ENCODE measurements around the gene NCOR2. TPM values are rescaled to one million over a fixed set of nuclear protein-coding genes. Genes with fewer than 3 reads are reported as not detected.

NCOR2 gene
- total RNA-seq, 1 experiment from 2014 or later, result 153 TPM

- DNase-seq (ENCODE audit: low read depth, low spot score) (no peak), ATAC-seq (no peak)
- Histone ChIP-seq H3K4me2 (ENCODE audit: low read length) (no peak overlapping the region), H3K9me3 (ENCODE audit: control insufficient read depth in 1 of 2, insufficient read depth in 1 of 2, low read depth in 1 of 2, low read length in 2 of 2) (no peaks in the 10 kb centered on the region), H3K9me2 (ENCODE audit: insufficient read depth) (no peaks in the 10 kb centered on the region), H3K4me1 (ENCODE audit: control insufficient read depth in 1 of 2, insufficient read depth in 2 of 2, low read length in 2 of 2) (peaks cover 16 to 47% of the 10 kb centered on the region in 2 experiments), H3K36me3 (ENCODE audit: control insufficient read depth in 1 of 2, insufficient read depth in 2 of 2, low read length in 2 of 2) (0 out of 4 replicates have a peak, but pooled peaks cover 0 to 3% of the 10 kb centered on the region in 2 experiments), H3K27ac (ENCODE audit: low read depth, low read length) (no peak overlapping the region), H3K4me3 (replicated peaks in 1 of 2; ENCODE audit: low read depth in 1 of 2, low read length in 2 of 2) (no peak overlapping the region), H3K9ac (ENCODE audit: low read length) (no peak overlapping the region), H3K79me2 (ENCODE audit: insufficient read depth, low read length) (peaks cover 82% of the 10 kb centered on the region), H2AFZ (ENCODE audit: low read depth, low read length, poor library complexity, severe bottlenecking) (no peak overlapping the region), H4K20me1 (ENCODE audit: insufficient read depth) (no peaks in the 10 kb centered on the region), H3K27me3 (ENCODE audit: insufficient read depth, low read length) (no peaks in the 10 kb centered on the region)
- TF ChIP-seq SIN3A (IDR thresholded peaks at IDR 0.05; ENCODE audit: low read depth), result no peak
- no peak for TF ChIP-seq CTCF (IDR thresholded peaks at IDR 0.05 in 2 of 3, conservative IDR thresholded peaks at IDR 0.05 in 1 of 3; ENCODE audit: borderline replicate concordance in 1 of 3, insufficient read depth in 1 of 3, low read depth in 2 of 3, low read length in 2 of 3)
- no peak for TF ChIP-seq POLR2A (IDR thresholded peaks at IDR 0.05; ENCODE audit: borderline replicate concordance, extremely low read depth, insufficient read depth, insufficient read length)
- no peak for TF ChIP-seq POLR2AphosphoS5 (IDR thresholded peaks at IDR 0.05; ENCODE audit: low read depth, low read length)
- TF ChIP-seq SP1 (IDR thresholded peaks at IDR 0.05; ENCODE audit: low read depth), result no peak
- no peak for TF ChIP-seq YY1 (IDR thresholded peaks at IDR 0.05; ENCODE audit: extremely low read depth, insufficient replicate concordance, low read depth, low read length)
- no peak for TF ChIP-seq ZNF274 (IDR thresholded peaks at IDR 0.05; ENCODE audit: low read depth, low read length)
- TF ChIP-seq ZFX (IDR thresholded peaks at IDR 0.05), result no peak
- TF ChIP-seq, protein P1, sequence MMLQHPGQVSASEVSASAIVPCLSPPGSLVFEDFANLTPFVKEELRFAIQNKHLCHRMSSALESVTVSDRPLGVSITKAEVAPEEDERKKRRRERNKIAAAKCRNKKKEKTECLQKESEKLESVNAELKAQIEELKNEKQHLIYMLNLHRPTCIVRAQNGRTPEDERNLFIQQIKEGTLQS (IDR thresholded peaks at IDR 0.05), result no peak
- no peak for TF ChIP-seq EGR1 (IDR thresholded peaks at IDR 0.05; ENCODE audit: low read depth)
- TF ChIP-seq, protein P2, sequence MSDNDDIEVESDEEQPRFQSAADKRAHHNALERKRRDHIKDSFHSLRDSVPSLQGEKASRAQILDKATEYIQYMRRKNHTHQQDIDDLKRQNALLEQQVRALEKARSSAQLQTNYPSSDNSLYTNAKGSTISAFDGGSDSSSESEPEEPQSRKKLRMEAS (IDR thresholded peaks at IDR 0.05), result no peak
- TF ChIP-seq TCF7L2 (IDR thresholded peaks at IDR 0.05; ENCODE audit: borderline replicate concordance, extremely low read depth, insufficient read depth, insufficient read length), result no peak
- TF ChIP-seq ELF1 (IDR thresholded peaks at IDR 0.05; ENCODE audit: borderline replicate concordance, low read depth), result no peak
- no peak for TF ChIP-seq SRF (IDR thresholded peaks at IDR 0.05; ENCODE audit: low read depth)
- CTCF ChIA-PET, result no interaction called here
- no TSS peak for BruUV-seq (replicated peaks)
- POLR2A ChIA-PET, result no interaction called here
- intact Hi-C loops (cut with micrococcal nuclease), result no loop called here
- RAD21 ChIA-PET (ENCODE audit: low non-redundant PET in 1 of 2, low total read pairs in 2 of 2, uncharacterized antibody in 2 of 2, unreplicated experiment in 2 of 2), result no interaction called here
These were observed 21.6 kb downstream of the NCOR2 start for GRCh38 chr12:124545508-124546418.

Measured in HCT116 (cell line).